Neural progenitor cell (in vitro differentiated cells): Measurements from ENCODE around the gene SEMA6A. TPM values are rescaled to one million over a fixed set of nuclear protein-coding genes. Genes with fewer than 3 reads are reported as not detected.

Experiments used
- DNase-seq: peaks from one replicate; pipeline ENCODE4 v3.0.0-alpha.2; 2016; ENCODE audit warnings: low spot score
- H2AFZ ChIP-seq: fragments of 200-600 bp; sonication (generic); replicated peaks from 2 replicates; pipeline ENCODE4 v1.6.1; 2016; ENCODE audit warnings: antibody characterized with exemption
- H3F3A ChIP-seq: fragments of 200-600 bp; sonication (generic); 2 replicates; pipeline ENCODE4 v1.6.1; 2016; ENCODE audit warnings: antibody characterized with exemption, low read depth
- H3K27ac ChIP-seq: fragments of 200-600 bp; sonication (generic); 2 replicates; pipeline ENCODE4 v1.5.1; 2016; ENCODE audit warnings: mild to moderate bottlenecking
- H3K27me3 ChIP-seq: fragments of 200-600 bp; sonication (generic); 2 replicates; pipeline ENCODE4 v1.6.1; 2016; ENCODE audit warnings: mild to moderate bottlenecking, moderate library complexity
- H3K36me3 ChIP-seq: fragments of 200-600 bp; sonication (generic); 2 replicates; pipeline ENCODE4 v1.5.1; 2016
- H3K4me1 ChIP-seq: fragments of 200-600 bp; sonication (generic); 2 replicates; pipeline ENCODE4 v1.6.1; 2016; ENCODE audit warnings: mixed run types
- H3K4me2 ChIP-seq: fragments of 200-600 bp; sonication (generic); 2 replicates; pipeline ENCODE4 v1.6.1; 2016
- H3K4me3 ChIP-seq: fragments of 200-600 bp; sonication (generic); 2 replicates; pipeline ENCODE4 v1.5.1; 2016
- H3K79me2 ChIP-seq: fragments of 200-600 bp; sonication (generic); 2 replicates; pipeline ENCODE4 v1.6.1; 2016; ENCODE audit warnings: low read depth
- H3K9ac ChIP-seq: fragments of 200-600 bp; sonication (generic); 2 replicates; pipeline ENCODE4 v1.6.1; 2016
- H3K9me3 ChIP-seq: fragments of 200-600 bp; sonication (generic); 2 replicates; pipeline ENCODE4 v1.5.1; 2016; ENCODE audit warnings: low read depth
- H4K20me1 ChIP-seq: fragments of 200-600 bp; sonication (generic); 2 replicates; pipeline ENCODE4 v1.6.1; 2016; ENCODE audit warnings: low read depth
- H3K27ac Mint-ChIP-seq: 3 replicates; pipeline ENCODE4 v1.8.0; 2021; ENCODE audit warnings: mixed read lengths
- H3K27me3 Mint-ChIP-seq: 2 replicates; pipeline ENCODE4 v1.8.0; 2022; ENCODE audit warnings: low read depth, mild to moderate bottlenecking, inconsistent platforms, moderate library complexity, mixed read lengths; ENCODE audit not compliant: insufficient read depth
- H3K36me3 Mint-ChIP-seq: 3 replicates; pipeline ENCODE4 v1.8.0; 2021; ENCODE audit warnings: mixed read lengths
- H3K4me1 Mint-ChIP-seq: 3 replicates; pipeline ENCODE4 v1.8.0; 2021; ENCODE audit warnings: mixed read lengths
- H3K4me3 Mint-ChIP-seq: 3 replicates; pipeline ENCODE4 v1.8.0; 2021; ENCODE audit warnings: mild to moderate bottlenecking, moderate library complexity, mixed read lengths
- H3K9me3 Mint-ChIP-seq: 3 replicates; pipeline ENCODE4 v1.8.0; 2020; ENCODE audit warnings: mixed read lengths
- CTCF ChIP-seq: fragments of 200-600 bp; sonication (generic); IDR thresholded peaks from 2 replicates; pipeline ENCODE4 v1.5.1; 2017; ENCODE audit warnings: antibody characterized with exemption, mild to moderate bottlenecking
- EZH2 ChIP-seq: fragments of 200-600 bp; sonication (generic); IDR thresholded peaks from 2 replicates; pipeline ENCODE4 v1.6.1; 2017; ENCODE audit warnings: antibody characterized with exemption, mild to moderate bottlenecking, moderate library complexity
- EZH2phosphoT487 ChIP-seq: fragments of 200-600 bp; sonication (generic); IDR thresholded peaks from 2 replicates; pipeline ENCODE4 v1.6.1; 2017; ENCODE audit warnings: antibody characterized with exemption
- total RNA-seq: library from RNA; depleted of rRNA; stranded (reverse); fragments of >200 nt; gene quantifications from 2 replicates; pipeline ENCODE4 v1.2.3, GENCODE V29; 2015; ENCODE audit warnings: low replicate concordance

Gene SEMA6A
- total RNA-seq, 1 donor from 2014 or later = 86.4 TPM

DNA sequence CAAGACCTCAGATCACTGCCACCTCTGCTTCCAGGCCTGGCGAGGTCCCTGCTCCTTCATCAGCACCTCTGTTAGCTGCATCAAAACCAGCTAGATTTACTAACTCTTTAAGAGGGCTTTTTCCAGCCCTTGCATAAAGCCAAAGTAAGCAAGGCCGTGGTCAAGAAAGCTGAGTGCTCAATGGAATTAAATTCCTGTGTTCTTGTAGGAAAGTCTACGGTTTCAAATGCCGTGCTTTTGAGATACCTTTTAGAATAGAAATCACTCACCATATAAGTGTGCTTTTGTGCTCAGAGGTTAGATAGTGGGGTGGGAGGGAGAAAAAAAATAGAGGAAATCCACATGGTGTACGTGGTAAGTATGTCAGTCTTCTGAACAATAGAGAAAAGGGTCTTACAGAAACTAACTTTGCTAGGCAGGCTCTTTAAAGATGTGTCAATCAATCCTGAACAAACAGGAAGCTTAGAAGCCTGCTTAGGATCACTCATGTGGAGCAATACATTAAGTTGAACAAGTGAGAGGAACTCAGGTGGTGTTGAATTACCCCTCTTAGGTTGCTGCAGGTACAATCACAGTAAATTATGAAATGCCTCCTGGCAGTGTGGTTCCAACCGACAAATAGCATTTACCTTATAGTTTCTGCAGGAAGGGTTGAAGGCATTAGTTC lies 79.7 kb downstream of the SEMA6A start:
- Mint-ChIP-seq H3K27ac (peak overlapping the region; percentile 40), H3K36me3 (peaks cover 47% of the 10 kb centered on the region)
- peaks cover 19% of the 10 kb centered on the region for H3K36me3 ChIP-seq

DNA sequence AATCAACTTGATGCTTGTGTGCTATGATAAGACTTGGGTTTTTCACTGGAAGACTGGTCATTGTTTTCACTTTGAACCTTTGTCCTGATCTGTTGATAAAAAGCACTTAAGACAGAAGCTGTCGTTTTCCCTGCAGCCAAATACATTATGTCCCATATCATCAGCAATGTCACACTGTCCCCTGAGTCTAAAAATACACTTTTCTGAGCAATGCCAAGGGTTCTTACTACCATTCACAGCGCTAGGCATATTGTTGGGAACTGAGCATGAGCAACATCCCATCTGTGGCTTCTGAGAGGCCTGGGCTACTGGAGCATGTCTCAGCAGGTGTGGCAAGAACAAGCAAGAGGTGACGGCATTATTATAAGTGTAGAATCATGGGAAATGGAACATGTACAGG lies 81.8 kb downstream of the SEMA6A start:
- Histone ChIP-seq H3K27ac (no peak overlapping the region), H3K79me2 (peaks cover 44% of the 10 kb centered on the region), H4K20me1 (peaks cover 21% of the 10 kb centered on the region), H3K4me3 (no peak overlapping the region), H3K9me3 (no peaks in the 10 kb centered on the region), H3K4me2 (no peak overlapping the region), H3K36me3 (peaks cover 24% of the 10 kb centered on the region), H3K9ac (no peak overlapping the region), H3K27me3 (no peaks in the 10 kb centered on the region), H3F3A (no peaks in the 10 kb centered on the region), H3K4me1 (peaks cover 15% of the 10 kb centered on the region), H2AFZ (no peak overlapping the region)
- no peak for TF ChIP-seq CTCF
- no peak for DNase-seq
- Mint-ChIP-seq H3K27me3 (peaks cover 5% of the 10 kb centered on the region), H3K27ac (no peak overlapping the region), H3K9me3 (no peaks in the 10 kb centered on the region), H3K4me1 (peaks cover 29% of the 10 kb centered on the region), H3K36me3 (peaks cover 60% of the 10 kb centered on the region), H3K4me3 (no peak overlapping the region)

More for the DNA sequence above, 79.7 kb downstream of the SEMA6A start:
- peak overlapping the region; percentile 36 for H3K27ac ChIP-seq
- H2AFZ ChIP-seq = no peak overlapping the region
- H3K4me2 ChIP-seq = peak overlapping the region; percentile 26
- H3K9ac ChIP-seq = no peak overlapping the region
- H3K4me3 ChIP-seq = no peak overlapping the region
- H3K79me2 ChIP-seq = peaks cover 64% of the 10 kb centered on the region
- peaks cover 5% of the 10 kb centered on the region for H3K27me3 Mint-ChIP-seq
- peak; percentile 29 for DNase-seq
- H3K27me3 ChIP-seq = no peaks in the 10 kb centered on the region
- no peaks in the 10 kb centered on the region for H3K9me3 ChIP-seq
- H3F3A ChIP-seq = peaks cover 6% of the 10 kb centered on the region
- no peaks in the 10 kb centered on the region for H3K9me3 Mint-ChIP-seq
- peaks cover 41% of the 10 kb centered on the region for H4K20me1 ChIP-seq
- peaks cover 33% of the 10 kb centered on the region for H3K4me1 ChIP-seq
- TF ChIP-seq CTCF = no peak
- TF ChIP-seq EZH2phosphoT487 = no peak
- no peak for TF ChIP-seq EZH2
- peaks cover 43% of the 10 kb centered on the region for H3K4me1 Mint-ChIP-seq
- no peak overlapping the region for H3K4me3 Mint-ChIP-seq

DNA sequence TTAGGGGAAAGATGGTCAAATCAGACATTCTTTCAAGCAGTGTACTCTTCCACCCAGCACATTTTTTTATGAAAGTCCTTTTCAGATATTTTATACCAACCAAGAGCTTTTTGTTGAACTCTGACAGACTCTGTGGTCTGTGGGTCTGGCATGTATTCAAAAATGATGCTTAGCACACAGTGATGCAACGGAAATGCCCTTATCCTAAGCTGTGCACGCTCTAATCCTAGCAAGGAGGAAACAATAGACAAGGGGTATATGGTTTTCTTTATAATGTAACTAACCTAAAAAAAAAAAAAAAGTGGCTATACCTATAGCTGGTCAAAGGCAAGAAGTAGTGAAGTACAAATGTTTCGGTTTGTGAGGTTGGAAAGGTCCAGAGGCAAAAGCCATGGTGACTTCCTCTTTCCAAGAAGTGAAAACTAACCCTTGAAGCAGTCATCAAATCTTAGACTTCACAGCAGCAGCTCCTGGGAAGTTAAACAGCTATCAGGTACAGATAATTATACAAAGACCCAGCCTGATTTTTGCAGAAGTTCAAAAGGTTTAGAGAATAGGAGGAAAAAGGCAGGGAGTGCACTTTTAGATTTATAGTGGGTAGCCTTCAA lies 82.5 kb downstream of the SEMA6A start:
- no peak for TF ChIP-seq EZH2
- TF ChIP-seq EZH2phosphoT487 = no peak
- TF ChIP-seq CTCF = no peak
- Histone ChIP-seq H4K20me1 (peaks cover 14% of the 10 kb centered on the region), H3F3A (no peaks in the 10 kb centered on the region), H3K36me3 (peaks cover 20% of the 10 kb centered on the region), H3K9me3 (no peaks in the 10 kb centered on the region), H3K4me2 (no peak overlapping the region), H3K79me2 (peaks cover 37% of the 10 kb centered on the region), H3K27ac (no peak overlapping the region), H3K4me3 (no peak overlapping the region), H3K9ac (no peak overlapping the region), H3K4me1 (peaks cover 15% of the 10 kb centered on the region), H2AFZ (no peak overlapping the region), H3K27me3 (no peaks in the 10 kb centered on the region)
- H3K4me1 Mint-ChIP-seq = peaks cover 30% of the 10 kb centered on the region
- H3K36me3 Mint-ChIP-seq = peaks cover 63% of the 10 kb centered on the region
- no peaks in the 10 kb centered on the region for H3K9me3 Mint-ChIP-seq
- no peak overlapping the region for H3K4me3 Mint-ChIP-seq
- H3K27ac Mint-ChIP-seq = no peak overlapping the region
- peaks cover 5% of the 10 kb centered on the region for H3K27me3 Mint-ChIP-seq
- DNase-seq = no peak
